ENCODE data around the gene CCDC60.

- TF ChIP-seq, protein P1, sequence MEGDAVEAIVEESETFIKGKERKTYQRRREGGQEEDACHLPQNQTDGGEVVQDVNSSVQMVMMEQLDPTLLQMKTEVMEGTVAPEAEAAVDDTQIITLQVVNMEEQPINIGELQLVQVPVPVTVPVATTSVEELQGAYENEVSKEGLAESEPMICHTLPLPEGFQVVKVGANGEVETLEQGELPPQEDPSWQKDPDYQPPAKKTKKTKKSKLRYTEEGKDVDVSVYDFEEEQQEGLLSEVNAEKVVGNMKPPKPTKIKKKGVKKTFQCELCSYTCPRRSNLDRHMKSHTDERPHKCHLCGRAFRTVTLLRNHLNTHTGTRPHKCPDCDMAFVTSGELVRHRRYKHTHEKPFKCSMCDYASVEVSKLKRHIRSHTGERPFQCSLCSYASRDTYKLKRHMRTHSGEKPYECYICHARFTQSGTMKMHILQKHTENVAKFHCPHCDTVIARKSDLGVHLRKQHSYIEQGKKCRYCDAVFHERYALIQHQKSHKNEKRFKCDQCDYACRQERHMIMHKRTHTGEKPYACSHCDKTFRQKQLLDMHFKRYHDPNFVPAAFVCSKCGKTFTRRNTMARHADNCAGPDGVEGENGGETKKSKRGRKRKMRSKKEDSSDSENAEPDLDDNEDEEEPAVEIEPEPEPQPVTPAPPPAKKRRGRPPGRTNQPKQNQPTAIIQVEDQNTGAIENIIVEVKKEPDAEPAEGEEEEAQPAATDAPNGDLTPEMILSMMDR (IDR thresholded peaks at IDR 0.05): no peak
- no peak for TF ChIP-seq POLR2A (IDR thresholded peaks at IDR 0.05)
These were observed 7.1 kb upstream of the CCDC60 start for GRCh38 chr12:119327471-119327870.

All from lower leg skin (tissue), 3 donors.